Effector CD8-positive, alpha-beta T cell (primary cell): ENCODE results near the gene UBXN7.
"Not testable (repeated sequence)": the region's sequence is repeated elsewhere in the genome, so short reads cannot be mapped to it uniquely, and the experiment has no call there.

Source experiments
- DNase-seq: peaks from one replicate; lab custom pipeline; 2025; lab: John Stamatoyannopoulos, UW

Gene UBXN7

GRCh38 chr3:196419386-196419785 is 12.8 kb downstream of the UBXN7 start:
- no peak for DNase-seq

DNA sequence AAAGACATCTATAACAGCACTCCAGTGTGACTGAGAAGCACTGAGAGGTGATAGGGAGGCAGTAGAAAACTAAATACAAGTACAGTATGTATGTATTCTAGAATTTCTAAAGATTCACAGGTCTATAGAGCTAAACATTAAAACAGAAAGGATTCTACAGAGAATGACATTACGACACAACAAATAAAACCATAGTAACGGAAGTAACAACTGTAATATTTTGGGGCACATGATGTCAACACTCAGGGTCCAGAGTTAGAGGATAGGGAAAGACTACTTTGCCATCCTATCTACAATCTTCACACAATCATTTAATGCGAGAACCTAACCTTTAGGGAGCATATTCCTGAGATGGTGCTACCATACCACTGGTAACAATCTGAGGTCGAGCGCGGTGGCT is 13.6 kb downstream of the UBXN7 start:
- DNase-seq: no peak

DNA sequence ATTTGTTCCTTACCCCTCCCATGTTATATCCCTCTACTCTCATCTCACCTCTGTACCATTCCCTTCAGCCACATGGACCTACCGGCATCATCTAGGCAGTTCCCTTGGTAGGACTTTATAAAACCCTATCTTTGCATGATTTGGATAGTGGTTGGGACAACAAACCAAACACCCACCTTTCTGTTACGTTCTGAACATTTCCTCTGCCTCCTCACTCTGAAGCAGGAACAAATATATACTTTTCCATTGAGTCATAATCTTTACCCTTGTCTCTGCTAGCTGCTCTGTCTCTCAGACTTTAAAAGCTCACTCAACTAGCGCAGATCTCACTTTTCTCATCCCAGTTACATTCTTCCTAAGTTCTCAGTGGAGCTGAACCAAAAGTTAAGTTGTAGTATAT is 17.8 kb downstream of the UBXN7 start:
- DNase-seq: no peak

DNA sequence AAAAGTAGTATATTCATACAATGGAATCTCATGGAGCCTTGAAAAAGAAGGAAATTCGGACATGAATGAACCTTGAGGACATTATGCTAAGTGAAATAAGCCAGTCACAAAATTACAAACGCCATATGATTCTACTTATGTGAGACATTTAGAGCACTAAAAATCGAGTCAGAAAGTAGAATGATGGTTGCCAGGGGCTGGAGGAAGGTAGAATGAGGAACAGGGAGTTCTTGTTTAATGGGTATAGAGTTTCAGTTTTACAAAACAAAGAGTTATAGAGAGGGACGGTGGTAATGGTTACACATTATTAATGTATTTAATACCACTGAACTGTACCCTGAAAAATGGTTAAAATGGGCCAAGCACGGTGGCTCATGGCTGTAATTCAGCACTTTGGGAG is 19.5 kb downstream of the UBXN7 start:
- no peak for DNase-seq

DNA sequence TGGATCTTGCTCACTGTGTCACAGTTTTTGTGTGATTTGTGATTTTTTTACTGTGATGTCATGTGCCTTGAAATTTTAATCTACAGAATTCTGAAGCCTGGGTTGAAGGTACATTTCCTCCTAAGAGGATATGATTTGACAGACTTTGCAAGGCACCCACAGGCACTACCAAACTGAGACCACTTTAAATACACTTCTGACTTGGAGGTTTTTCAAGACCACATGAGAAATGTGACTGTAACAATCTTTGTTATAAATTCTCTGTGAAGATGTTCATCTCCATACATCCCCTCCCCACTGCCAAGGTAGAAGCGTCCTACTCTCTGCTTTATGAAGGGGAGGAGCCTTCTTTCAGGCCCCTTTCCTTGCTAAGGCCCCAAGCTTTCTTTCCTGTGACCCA is 22.8 kb downstream of the UBXN7 start:
- no peak for DNase-seq

DNA sequence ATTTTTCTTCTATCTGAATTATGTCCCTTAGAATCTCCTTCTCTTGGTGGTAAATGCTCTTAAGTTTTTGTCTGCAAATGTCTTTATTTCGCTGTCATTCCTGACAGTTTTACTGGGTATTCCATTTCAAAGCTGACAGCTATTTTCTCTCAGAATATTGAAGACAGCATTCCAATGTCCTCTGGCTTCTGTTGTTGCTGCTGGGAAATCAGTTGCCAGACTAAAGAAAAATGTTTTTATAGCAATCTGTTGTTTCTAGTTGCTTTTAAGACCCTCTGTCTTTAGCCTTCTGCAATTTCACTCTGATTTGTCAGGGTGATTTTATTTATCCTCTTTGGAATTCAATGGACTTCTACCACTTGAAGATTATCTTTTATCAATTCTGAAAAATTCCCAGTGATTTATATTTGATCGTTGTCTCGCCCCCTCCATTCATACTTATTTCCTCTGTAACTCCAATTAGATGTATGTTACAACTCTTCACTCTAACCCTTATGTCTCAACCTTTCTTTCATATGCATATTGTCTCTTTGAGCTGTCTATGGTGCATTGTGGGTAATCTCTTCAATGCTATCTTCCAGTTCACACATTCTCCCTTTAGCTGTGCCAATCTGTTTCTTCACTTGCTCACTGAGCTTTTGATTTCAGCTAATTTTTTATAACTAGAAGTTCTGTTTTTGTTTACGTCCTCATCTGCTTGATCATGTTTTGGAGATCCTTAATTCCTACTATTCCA is 23.5 kb downstream of the UBXN7 start:
- no peak for DNase-seq

- DNase-seq: no peak
Observed at GRCh38 chr3:196406811-196407470, 25.3 kb downstream of the UBXN7 start.

DNA sequence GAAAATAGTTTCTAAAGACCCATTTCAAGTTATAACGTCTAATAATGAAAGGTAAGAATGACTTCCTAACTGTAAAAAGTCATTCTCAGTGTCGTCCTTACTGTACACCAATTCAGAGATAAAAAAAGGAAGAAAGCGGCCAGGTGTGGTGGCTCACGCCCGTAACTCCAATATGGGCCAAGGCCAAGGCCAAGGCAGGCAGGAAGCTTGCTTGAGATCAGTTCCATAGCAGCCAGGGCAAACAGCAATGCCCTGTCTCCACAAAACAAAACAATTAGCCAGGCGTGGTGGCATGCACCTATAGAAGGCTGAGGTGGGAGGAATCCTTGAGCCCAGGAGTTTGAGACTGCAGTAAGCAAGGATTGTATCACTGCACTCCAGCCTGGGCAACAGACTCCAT is 31.9 kb downstream of the UBXN7 start:
- DNase-seq: no peak

DNA sequence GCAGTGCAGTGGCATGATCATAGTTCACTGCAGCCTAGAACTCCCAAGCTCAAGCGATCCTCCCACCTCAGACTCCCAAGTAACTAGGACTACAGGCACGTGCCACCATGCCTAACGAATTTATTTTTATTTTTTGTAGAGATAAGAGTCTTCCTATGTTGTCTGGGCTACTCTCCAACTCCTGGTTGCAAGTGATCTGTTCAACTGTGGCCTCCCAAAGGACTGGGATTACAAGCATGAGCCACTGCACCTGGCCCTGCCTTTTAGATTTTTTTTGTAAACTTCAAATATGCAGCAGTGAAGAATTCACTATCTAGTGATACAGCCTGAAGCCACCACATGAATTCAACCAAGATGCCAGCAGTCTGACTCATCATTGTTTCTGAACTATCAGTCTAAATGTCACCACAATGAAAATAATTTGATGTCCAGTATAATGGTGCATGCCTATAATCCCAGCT is 32.7 kb downstream of the UBXN7 start:
- no peak for DNase-seq

DNA sequence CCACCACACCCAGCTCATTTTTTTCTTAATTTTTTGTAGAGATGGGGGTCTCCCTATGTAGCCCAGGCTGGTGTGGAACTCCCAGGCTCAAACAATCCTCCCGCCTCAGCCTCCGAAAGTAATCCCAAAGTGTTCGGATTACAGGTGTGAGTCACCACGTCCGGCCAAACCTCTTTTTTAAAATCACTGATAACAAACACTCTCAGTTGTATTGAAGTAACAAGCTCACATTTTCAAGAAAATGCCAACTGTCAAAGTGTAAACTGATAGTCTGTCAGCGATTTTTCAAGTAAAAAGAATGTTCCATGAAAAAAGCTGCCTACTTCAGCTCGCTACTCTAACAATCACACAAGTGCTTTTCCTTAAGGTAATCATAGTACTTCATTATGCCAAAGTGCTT is 33.4 kb downstream of the UBXN7 start:
- no peak for DNase-seq

DNA sequence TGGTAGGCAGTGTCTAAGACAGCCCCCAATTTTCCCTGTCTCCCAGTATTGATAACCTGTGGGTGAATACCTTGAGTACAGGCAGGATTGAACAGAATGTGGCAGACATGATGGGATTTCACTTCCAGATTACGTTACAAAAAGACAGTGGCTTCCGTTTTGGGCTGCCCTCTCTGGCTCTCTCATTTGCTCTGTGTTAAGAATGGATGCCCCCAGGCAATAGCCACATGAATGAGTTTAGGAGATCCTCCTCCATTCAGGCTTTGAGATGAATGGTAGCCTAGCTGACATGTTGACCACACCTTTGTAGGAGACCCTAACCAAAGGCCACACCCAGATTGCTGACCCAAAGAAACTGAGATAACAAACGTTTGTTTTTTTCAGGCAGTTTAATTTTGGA is 34.3 kb downstream of the UBXN7 start:
- DNase-seq: no peak

DNA sequence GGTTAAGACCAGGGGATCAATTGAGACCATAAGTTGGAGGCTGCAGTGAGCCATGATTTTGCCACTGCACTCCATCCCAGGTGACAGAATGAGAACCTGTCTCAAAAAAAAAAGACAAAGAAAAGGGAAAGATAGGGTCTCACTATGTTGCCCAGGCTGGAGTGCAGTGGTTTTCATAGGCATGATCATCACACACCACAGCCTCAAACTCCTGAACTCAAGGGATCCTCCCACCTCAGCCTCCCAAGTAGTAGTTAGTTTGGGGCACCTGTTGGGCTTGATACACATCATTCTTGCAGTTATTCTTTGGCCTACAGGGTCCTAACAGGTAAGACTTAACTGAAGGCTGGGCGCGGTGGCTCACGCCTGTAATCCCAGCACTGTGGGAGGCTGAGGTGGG is 42.1 kb downstream of the UBXN7 start:
- no peak for DNase-seq

GRCh38 chr3:196388956-196389355 is 43.3 kb downstream of the UBXN7 start:
- no peak for DNase-seq

GRCh38 chr3:196387941-196388340 is 44.3 kb downstream of the UBXN7 start:
- not testable (repeated sequence) for DNase-seq

DNA sequence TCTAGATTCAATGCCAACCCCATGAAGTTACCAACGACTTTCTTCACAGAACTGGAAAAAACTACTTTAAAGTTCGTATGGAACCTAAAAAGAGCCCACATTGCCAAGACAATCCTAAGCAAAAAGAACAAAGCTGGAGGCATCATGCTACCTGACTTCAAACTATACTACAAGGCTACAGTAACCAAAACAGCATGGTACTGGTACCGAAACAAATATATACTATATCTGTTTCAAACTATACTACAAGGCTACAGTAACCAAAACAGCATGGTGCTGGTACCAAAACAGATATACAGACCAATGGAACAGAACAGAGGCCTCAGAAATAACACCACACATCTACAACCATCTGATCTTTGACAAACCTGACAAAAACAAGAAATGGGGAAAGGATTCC is 45.4 kb downstream of the UBXN7 start:
- DNase-seq: not testable (repeated sequence)

GRCh38 chr3:196386034-196386433 is 46.2 kb downstream of the UBXN7 start:
- not testable (repeated sequence) for DNase-seq

GRCh38 chr3:196385446-196385845 is 46.8 kb downstream of the UBXN7 start:
- DNase-seq: not testable (repeated sequence)

GRCh38 chr3:196378146-196378841 is 53.9 kb downstream of the UBXN7 start:
- DNase-seq: no peak

DNA sequence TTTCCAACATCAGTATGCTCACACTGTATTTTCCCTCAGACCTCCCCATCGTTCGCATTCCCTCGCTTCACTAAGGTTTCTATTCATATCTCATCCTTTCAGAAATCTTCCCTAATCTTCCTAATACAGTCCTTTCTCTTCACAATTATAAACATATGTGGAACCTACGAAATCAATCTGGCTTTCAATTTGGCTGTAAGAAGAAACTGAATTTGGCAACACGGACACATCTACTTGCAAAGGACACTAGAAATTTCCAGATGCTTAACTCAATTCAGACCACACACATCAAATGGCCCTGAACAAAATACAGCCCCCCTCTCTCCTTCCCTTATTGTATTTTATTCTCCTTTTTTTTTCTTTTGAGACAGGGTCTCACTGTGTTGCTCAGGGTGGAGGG is 54.9 kb downstream of the UBXN7 start:
- no peak for DNase-seq

GRCh38 chr3:196365736-196366135 is 66.5 kb downstream of the UBXN7 start:
- DNase-seq: no peak

- DNase-seq: no peak
Observed at GRCh38 chr3:196360586-196360985, 71.6 kb downstream of the UBXN7 start.

DNA sequence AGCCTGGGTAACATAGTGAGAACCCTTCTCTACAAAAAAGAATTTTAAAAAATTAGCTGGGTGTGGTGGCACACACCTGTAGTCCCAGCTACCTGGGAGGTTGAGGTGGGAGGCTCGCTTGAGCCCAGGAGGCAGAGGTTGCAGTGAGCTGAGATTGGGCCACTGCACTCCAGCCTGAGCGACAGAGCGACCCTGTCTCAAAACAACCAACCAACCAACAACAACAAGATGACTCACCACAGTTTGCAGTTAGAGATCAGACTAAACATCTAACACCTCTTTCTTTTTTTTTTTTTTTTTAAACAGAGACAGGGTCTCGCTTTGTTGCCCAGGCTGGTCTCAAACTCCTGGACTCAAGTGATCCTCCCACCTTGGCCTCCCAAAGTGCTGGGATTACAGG is 73.7 kb downstream of the UBXN7 start:
- DNase-seq: not testable (repeated sequence)

DNA sequence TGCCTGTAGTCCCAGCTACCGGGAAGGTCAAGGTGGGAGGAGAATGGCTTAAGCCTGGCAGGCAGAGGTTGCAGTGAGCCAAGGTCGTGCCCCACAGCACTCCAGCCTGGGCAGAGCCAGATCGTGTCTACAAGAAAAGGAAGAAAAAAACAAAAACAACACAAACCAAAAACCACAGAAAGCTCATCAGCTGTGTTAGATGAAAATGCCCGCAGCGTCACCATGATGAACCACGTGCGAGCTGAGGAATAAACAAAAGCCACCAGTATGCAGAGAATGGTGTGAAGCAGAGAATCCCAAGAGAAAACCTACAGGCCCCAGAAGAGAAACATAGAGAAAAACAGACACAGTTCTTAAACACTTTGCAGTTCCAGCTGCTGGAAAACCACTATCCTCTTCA is 74.3 kb downstream of the UBXN7 start:
- DNase-seq: no peak
